Endothelial cell of hepatic sinusoid (primary cell): ENCODE data around the gene NFIC.
"Not testable (repeated sequence)": the region's sequence is repeated elsewhere in the genome, so short reads cannot be mapped to it uniquely, and the experiment has no call there.

Experiments
- in situ Hi-C: cut with HindIII; loops from 2 replicates; pipeline ENCODE4 v1.10.0; 2017; ENCODE audit warnings: low sequenced_read_pairs

The NFIC gene

DNA sequence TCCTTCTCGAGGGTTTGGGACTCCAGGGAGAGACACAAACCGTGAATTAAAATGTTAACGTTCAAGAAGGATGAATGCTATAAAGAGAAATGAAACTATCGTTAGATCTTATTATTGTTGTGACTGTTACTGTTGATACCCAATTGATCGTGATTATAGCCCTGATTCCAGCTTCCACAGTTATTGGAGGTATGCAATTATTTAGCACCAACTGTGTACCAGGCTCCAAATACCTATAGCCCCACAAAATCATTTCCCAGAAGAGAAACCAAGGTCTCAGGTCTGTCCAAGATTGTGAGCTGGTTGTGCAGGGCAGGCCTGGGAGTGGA, 30.1 kb upstream of the NFIC start:
- in situ Hi-C loops = no loop called here

DNA sequence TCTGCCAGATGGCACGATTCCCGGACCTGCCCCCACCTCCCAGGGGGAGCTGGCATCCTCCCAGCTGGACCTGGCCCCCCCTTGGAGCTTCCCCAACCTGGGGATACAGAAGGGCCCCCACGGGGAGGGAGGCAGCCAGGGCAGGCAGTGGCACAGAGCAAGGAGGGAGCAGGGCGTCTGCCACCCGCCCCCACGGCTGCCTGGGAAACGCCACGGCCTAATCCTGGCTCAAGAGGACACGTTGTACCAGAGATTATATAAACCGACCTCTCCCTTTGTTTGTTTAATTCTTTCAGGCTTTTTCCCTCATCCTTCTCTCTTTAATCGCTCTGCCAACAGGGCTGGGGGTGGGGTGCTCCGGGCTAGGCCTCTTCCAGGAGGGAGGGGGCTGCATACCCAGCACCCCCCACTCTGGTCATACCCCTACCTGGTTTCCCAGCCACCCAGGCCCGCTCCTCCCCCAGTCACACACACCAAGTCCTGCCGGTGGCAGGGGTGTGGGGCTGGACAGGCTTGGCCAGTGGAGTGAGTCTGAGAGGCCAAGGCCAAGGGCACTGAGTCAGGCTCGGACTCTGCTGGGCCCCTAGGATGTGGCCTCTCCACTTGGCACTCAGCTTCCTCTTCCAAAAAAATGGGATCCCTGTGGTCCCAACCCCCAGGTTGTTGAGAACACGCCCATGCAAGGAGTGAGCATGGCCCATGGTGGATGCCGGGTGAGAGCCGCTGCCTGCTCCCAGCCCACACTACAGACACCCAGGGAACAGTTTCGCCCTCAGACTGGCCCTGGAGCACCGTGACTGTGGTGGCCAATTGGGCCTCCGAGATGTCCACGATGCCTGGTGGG, 29.5 kb upstream of the NFIC start:
- in situ Hi-C loops = no loop called here

DNA sequence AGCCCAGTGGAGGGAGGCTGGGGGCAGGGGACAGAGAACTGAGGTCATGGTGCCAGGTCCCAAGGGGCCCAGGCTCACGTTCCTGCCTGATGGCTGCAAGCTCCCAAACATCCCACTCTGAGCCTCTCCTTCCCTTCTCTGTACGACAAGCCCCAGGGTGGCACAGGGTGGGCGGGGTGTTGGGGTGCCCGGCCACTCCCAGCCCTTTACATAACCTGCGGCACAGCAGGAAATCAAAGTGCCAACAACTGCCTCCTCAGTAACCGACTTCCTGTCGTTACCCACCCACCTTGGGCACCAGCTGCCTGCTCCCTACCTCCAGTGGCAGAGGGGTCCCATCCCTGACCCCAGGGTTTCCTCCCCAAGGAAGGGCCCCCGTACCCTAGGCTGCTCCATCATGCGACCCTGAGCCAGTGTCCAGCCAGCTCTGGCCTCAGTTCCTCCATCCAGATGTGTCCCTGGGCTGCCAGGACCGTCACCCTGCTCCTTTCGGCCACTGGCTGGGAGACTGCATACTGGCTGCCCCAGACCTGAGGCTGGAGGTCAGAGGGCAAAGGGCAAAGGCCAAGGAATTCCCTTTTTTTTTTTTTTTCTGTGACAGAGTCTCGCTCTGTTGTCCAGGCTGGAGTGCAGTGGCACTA, 27.7 kb upstream of the NFIC start:
- in situ Hi-C loops = no loop called here

DNA sequence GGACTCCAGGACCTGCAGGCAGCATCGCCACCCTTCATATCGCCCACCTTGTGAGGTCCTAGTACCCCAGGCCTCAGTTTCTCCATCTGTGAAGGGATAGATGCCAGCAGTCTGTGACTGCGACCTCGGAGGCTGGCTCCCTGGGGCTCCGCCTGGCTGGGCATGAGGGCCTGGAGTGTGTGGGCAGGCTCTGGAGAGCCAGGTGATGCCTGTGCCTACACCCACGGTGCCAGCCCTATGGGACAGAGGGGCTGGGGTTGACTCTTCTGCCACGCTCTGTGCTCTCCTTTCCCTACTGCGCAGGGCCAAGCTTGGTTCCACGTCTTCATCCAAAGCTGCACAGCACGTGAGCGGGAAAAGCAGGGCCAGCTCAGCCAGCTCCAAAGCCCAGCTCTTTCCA, 26.0 kb upstream of the NFIC start:
- in situ Hi-C loops = no loop called here

DNA sequence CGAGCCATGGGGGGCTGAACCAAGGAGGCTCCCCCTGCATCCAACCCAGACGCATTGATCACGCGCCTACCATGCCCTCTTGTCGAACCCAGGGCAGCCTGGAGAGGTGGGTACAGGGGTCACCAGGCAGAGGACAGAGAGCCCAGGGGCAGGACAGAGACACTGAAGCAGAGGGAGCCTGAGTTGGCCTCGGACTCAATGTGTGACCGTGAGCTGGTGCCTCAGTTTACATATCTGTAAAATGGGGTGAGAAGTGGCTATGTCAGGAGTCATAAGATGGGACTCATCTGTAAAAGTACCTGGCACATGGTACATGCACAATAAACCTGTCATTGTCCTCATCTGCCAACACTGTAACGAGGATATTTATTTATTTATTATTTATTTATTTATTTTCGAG, 24.1 kb upstream of the NFIC start:
- in situ Hi-C loops = no loop called here

DNA sequence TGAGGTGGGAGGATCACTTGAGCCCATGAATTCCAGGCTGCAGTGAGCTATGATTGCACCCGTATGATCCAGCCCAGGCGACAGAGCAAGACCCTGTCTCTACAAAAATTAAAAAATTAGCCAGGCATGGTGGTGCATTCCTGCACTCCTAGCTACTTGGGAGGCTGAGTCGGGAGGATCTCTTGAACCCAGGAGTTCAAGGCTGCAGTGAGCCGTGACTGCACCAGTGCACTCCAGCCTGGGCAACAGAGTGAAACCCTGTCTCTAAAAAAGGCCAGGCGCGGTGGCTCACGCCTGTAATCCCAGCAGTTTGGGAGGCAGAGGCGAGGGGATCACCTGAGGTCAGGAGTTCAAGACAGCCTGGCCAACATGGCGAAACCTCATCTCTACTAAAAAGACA, 23.4 kb upstream of the NFIC start:
- in situ Hi-C loops = not testable (repeated sequence)

DNA sequence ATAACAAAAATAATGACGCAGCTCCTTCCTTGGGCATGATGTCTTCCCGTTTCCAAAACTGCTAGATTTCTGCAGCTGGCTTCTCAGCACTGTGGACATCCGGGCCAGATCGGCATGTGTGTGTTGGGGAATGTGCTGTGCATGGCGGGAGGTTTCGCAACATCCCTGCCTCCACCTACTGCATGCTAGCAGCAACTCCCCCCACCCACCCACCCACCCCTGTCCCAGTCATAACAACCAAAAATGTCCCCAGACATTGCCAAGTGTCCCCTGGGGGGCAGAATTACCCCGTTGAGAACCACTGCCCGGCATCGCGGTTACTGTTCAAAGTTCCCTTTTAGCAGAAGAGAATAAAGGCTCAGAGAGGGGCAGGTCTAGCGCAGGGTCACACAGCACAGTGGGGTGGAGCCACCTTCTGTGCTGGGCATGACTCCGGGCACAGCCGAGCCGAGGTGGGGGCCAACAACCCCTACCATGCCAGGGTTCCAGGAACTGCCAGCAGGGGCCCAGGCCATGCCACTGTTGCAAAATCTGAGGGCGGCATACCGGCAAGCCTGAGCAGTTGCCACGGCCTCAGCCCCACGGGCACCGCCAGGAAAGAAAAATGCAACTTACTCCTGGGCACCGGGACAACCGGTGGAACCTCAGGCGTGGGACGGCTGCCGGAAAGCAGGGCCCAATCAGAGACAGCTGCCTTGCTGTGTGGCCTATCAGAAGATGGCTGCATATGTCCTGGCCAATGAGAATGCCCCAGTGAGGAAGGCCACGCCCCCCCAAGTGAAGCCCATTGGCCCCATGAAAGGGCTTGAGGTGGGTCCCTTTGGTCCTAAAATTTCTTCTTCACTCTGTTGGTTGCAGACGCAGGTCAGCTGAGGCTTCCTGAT, 22.5 kb upstream of the NFIC start:
- in situ Hi-C loops = no loop called here

DNA sequence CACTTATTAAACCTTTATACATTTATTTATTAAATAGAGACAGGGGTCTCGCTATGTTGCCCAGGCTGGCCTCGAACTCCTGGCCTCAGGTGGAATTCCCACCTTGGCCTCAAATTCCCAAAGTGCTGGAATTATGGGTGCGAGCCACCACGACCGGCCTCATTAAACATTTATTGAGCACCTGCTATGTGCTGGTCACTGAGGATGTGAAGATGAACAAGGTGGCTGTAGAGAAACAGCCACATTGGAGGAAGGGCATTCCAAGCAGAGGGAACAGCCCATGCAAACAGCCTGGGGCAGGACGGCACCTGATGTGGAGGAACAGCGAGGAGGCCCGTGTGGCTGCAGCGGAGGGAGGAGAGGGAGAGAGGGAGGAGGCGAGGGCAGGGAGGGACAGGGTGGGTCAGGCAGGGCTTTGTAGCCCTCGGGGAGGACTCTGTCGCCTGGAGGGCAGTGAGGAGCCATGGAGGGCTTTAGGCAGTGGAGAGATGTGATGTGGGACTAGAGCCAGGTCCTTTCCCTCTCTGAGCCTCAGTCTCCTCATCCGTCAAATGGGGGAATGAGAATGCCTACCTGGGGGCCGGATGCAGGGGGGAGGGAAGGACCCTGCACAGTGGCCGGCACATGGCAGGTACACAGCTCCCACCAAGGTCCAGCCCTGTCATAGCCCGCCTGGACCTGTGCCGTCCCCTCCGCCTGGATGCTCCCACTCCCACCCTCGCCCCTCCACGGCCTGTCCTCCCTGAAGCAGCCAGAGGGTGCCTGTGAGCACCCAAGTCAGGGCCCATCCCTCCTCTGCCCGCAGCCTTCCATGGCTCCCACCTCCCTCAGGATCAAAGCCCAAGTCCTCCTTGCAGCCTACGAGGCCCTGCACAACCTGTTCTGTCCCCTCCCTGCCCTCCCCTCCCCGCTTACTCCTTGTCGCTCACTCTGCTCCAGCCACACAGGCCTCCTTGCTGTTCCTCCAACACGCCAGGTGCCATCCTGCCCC, 21.5 kb upstream of the NFIC start:
- in situ Hi-C loops = no loop called here

DNA sequence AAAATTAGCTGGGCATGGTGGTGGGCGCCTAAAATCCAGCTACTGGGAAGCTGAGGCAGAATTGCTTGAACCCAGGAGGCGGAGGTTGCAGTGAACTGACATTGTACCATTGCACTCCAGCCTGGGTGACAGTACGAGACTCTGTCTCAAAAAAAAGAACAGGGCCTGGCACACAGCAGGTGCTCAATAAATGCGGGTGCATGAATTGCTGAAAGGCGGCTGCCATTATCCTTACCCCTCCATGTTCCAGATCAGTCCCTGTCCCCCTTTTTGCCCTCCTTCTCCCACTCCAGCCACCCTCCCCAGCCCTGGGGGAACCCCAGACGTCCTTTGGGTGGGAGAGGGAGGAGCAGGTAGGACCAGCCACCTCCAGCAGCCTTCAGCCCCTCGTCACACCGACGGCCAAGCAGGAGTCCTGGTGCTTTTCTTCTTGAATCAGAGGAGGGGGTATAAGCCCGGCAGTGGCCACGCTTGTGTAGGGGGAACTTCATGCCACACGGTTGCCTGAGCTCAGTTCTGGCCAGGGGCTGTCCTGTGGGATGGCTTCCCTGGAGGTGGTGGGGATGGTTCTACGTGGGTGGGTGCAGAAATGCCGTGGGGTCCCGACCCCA, 20.4 kb upstream of the NFIC start:
- in situ Hi-C loops = no loop called here

DNA sequence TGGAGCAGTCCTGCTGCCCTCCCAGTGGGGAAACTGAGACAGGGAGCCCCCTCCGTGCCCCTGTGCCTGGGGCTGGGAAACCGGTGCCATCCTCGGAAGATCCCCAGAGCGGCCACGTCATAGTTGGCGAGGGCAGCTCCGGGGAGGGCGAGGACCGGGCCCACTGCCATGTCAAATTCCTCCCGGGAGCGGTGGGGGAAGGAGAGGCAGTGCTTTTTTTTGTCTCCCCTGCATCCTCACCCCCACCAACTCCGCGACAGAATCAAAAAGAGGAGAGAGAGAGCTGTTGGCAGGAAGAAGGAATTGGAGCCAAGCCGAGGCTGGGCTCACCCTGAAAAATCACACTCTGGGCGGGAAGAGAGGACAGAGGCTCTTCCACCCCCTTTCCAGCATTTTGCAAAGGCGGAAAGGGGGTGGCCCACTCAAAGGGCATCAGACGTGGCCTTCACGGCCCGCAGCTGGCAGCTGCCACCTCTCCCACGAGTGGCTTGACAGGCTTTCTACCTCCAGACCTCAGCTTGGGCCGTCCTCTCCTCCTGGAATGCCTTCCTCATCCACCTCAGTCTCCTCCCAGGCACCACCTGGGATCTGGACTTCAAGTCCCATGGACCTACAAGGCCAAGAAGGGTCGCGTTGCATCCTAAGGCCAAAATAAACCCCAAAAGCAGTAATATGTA, 19.6 kb upstream of the NFIC start:
- in situ Hi-C loops = no loop called here

DNA sequence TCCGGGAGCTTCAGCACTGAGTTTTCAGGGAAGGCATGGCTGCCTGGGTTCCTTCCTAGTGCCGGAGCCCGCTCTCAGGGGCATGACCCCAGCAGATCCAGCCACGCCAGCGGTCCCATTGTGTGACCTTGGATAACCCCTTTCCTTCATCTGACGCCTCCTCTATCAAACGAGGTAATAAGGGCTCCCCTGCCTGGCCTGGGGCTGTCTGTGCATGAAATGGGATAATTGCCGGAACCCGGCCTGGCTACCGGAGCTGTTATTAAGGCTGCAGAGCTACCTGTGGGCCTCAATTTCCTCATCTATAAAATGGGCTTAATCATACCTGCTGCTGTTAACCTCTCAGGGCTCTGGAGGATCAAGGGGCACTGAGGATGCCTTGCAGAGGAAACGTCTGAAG, 18.3 kb upstream of the NFIC start:
- in situ Hi-C loops = no loop called here

DNA sequence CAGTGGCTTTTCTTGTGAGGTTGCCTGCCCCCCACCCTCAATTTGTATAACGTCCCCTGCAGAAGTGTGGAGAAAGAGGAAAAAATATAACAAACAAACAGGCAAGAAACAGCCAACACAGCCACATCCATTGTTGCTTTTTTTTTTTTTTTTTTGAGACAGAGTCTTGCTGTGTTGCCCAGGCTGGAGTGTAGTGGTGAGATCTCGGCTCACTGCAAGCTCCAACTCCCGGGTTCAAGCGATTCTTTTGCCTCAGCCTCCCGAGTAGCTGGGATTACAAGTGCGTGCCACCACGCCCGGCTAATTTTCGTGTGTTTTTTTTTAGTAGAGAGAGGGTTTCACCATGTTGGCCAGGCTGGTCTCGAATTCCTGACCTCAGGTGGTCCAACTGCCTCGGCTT, 17.9 kb upstream of the NFIC start:
- in situ Hi-C loops = not testable (repeated sequence)

DNA sequence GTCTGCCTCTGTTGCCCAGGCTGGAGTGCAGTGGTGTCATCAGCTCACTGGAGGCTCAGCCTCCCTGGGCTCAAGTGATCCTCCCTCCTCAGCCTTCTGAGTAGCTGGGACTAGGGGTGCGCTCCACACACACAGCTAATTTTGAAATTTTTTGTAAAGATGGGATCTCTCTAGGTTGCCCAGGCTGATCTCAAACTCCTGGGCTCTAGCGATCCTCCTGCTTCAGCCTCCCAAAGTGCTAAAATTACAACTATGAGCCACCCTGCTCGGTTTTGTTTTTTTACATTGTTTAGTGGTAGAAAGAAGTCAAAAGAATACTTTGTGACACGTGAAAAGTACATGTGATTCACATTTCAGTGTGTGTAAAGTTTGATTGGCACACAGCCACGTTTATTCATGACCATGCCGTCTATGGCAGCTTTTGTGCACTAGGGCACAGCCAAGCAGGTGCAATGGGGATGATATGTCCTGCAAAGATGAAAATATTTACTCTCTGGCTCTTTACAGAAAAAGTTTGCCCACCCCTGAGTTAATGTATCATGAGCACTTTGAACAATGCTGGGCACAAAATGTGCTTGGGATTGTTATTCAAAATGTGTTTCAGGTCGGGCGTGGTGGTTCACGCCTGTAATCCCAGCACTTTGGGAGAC, 16.2 kb upstream of the NFIC start:
- in situ Hi-C loops = no loop called here

DNA sequence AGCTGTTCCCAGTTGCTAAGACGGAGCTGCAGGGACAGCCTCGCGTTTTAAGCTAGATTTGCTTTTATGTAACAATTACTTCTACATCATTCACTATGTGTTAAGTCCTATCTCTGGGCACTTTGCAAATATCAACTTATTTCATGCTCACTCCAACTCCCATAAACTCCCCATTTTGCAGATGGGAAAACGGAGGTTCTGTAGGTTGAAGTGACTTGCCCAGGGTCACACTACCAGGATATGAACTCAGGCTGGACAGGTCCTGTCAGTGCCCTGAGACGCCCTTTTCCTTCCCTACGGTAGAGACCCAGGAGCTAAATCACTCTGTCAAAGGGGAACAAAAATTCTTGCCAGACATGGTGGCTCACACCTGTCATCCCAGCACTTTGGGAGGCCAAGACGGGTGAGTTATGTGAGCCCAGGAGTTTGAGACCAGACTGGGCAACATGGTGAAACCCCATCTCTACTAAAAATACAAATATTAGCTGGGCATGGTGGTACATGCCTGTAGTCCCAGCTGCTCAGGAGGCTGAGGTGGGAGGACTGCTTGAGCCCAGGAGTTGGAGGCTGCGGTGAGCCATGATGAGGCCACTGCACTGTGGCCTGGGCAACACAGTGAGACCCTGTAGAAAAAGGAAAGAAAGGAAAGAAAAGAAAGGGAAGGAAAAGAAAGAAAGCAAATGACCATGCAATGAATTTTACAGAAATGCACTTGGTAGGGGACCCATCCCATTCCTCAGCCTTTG, 14.5 kb upstream of the NFIC start:
- in situ Hi-C loops = no loop called here

DNA sequence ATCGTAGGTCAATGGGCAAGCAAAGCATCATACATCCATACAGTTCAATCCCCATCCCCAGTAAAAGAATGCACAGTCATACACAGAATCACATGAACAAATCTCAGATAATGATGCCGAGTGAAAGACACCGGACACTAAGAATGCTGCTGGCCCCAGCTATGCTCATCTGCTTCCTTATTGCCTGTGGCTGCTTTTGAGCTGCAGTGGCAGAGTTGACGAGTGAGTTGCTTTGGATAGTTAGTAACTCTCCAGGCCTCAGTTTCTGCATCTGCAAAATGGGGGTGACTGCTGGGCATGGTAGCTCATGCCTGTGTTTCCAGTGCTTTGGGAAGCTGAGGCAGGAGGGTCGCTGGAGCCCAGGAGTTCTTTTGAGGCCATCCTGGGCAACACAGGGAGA, 12.9 kb upstream of the NFIC start:
- in situ Hi-C loops = no loop called here

DNA sequence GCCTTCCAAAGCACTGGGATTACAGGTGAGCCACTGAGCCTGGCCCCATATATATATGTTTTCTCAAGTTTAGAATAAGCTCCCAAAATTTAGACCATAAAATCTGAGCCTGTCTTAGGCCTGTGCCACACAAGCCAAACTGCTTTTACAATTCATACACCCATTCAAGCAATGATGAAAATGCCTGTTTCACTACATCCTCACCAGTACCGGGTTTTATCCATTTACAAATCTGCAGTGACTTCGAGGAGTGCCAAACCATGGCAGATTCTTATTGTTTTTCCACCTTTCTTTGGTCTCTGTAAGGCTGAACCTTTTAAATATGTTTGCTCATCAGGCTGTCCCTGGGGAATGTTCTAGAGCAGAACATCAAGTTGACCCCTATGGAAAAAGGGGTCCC, 9.6 kb upstream of the NFIC start:
- in situ Hi-C loops = no loop called here

DNA sequence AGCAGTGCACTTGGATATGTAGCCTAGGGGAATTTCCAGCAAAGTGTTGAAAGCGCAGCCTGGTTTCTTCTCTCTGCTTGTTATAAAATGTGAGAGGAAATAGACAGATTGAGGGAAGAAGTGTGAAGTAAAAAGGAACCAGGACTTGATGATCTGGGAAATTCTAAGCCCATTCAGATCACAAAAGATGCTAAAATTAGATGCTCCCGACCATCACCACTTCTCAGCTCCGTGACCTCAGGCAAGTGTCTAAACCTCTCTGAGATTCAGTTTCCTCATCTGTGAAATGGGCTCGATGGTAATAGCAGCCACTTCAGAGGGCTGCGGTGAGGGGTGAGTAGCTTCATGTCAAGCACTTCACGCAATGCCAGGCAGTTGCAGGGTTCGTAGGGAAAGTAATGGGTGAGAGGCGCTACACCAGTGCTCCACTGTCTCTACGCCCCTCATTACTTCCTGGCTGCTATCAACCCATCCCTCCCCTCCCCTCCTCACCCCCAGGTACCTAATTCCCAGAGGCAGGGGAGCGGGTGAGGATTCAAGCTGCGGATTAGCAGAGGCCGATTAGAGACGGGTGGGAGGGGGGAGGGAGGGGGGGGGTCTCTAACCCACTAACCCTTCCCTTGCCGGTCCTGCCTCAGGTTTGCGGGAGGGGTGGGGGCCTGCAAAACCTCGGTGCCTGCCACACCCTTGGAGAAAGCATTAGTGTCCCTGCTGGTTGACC, 9.0 kb upstream of the NFIC start:
- in situ Hi-C loops = no loop called here
